Measurements from ENCODE around the gene NOS1AP. TPM values are rescaled to one million over a fixed set of nuclear protein-coding genes. Genes with fewer than 3 reads are reported as not detected.
A peak's percentile ranks its signal among the peaks of the same experiment; 100 is the strongest.
"Not testable (repeated sequence)": the region's sequence is repeated elsewhere in the genome, so short reads cannot be mapped to it uniquely, and the experiment has no call there.

Gene NOS1AP
- total RNA-seq, 1 donor from 2014 or later, result 20.7 TPM

- DNase-seq (ENCODE audit: low spot score), result no peak
Observed at GRCh38 chr1:162407539-162407938, 338.0 kb downstream of the NOS1AP start.

- no peak for DNase-seq (ENCODE audit: low spot score)
Observed at GRCh38 chr1:162412002-162412401, 342.5 kb downstream of the NOS1AP start, which contains the start of gene SH2D1B. SH2D1B (minus strand) TSS chr1:162412136; CDS start chr1:162412016, 120 bp downstream.

GRCh38 chr1:162416215-162416614 is 346.7 kb downstream of the NOS1AP start:
- no peak for DNase-seq (ENCODE audit: low spot score)

GRCh38 chr1:162416909-162417308 is 347.4 kb downstream of the NOS1AP start:
- no peak for DNase-seq (ENCODE audit: low spot score)

- DNase-seq (ENCODE audit: low spot score), result no peak
Observed at GRCh38 chr1:162417650-162418049, 348.2 kb downstream of the NOS1AP start.

- DNase-seq (ENCODE audit: low spot score), result not testable (repeated sequence)
Observed at GRCh38 chr1:162418584-162418983, 349.1 kb downstream of the NOS1AP start.

GRCh38 chr1:162419450-162419931 is 350.0 kb downstream of the NOS1AP start:
- DNase-seq (ENCODE audit: low spot score), result peak; percentile 37

Other genes with a start within 250 kb of the NOS1AP start
- 8.4 TPM for gene OLFML2B, start 45.8 kb upstream of the NOS1AP start, total RNA-seq

All from mucosa of gallbladder (tissue), 1 donor.